ENCODE results near the gene ANKRD53.
"Not testable (repeated sequence)": the region's sequence is repeated elsewhere in the genome, so short reads cannot be mapped to it uniquely, and the experiment has no call there.

Gene ANKRD53

GRCh38 chr2:70994009-70994698 lies 15.7 kb downstream of the ANKRD53 start:
- Histone ChIP-seq H3K4me2 (ENCODE audit: low read length) (peak overlapping the region; percentile 93), H3K9me2 (replicated peaks; ENCODE audit: control insufficient read depth, low read length) (no peaks in the 10 kb centered on the region), H3K36me3 (ENCODE audit: control insufficient read depth, low read length) (peaks cover 37% of the 10 kb centered on the region), H3K27ac (ENCODE audit: low read depth, low read length) (0 out of 2 replicates have a peak overlapping the region, but pooled peaks have one; percentile 31), H3K27me3 (ENCODE audit: control insufficient read depth, low read length) (no peaks in the 10 kb centered on the region), H3K79me2 (ENCODE audit: control insufficient read depth, low read length) (peaks cover 38% of the 10 kb centered on the region), H3K4me1 (ENCODE audit: control insufficient read depth, low read length) (peaks cover 21% of the 10 kb centered on the region), H4K20me1 (ENCODE audit: control insufficient read depth, insufficient read depth, low read depth, low read length) (peaks cover 9% of the 10 kb centered on the region), H3K4me3 (ENCODE audit: low read length) (peak overlapping the region; percentile 91), H3F3A (ENCODE audit: control insufficient read depth, insufficient read depth) (peaks cover 3% of the 10 kb centered on the region; the same call in 1 of the 2 replicates), H3K9me3 (ENCODE audit: control insufficient read depth, insufficient read depth, low read length) (no peaks in the 10 kb centered on the region)
- no peak for TF ChIP-seq EZH2phosphoT487 (IDR thresholded peaks at IDR 0.05; ENCODE audit: borderline replicate concordance, low read length)
- TF ChIP-seq, protein P1, sequence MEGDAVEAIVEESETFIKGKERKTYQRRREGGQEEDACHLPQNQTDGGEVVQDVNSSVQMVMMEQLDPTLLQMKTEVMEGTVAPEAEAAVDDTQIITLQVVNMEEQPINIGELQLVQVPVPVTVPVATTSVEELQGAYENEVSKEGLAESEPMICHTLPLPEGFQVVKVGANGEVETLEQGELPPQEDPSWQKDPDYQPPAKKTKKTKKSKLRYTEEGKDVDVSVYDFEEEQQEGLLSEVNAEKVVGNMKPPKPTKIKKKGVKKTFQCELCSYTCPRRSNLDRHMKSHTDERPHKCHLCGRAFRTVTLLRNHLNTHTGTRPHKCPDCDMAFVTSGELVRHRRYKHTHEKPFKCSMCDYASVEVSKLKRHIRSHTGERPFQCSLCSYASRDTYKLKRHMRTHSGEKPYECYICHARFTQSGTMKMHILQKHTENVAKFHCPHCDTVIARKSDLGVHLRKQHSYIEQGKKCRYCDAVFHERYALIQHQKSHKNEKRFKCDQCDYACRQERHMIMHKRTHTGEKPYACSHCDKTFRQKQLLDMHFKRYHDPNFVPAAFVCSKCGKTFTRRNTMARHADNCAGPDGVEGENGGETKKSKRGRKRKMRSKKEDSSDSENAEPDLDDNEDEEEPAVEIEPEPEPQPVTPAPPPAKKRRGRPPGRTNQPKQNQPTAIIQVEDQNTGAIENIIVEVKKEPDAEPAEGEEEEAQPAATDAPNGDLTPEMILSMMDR (IDR thresholded peaks at IDR 0.05; ENCODE audit: low read depth, low read length, poor library complexity, severe bottlenecking): no peak

- no peaks in the 10 kb centered on the region for H3K27me3 ChIP-seq (ENCODE audit: control insufficient read depth, low read length)
- TF ChIP-seq, protein P1 (IDR thresholded peaks at IDR 0.05; ENCODE audit: low read depth, low read length, poor library complexity, severe bottlenecking): peak; percentile 55
- TF ChIP-seq EZH2phosphoT487 (IDR thresholded peaks at IDR 0.05; ENCODE audit: borderline replicate concordance, low read length): no peak
- H3K36me3 ChIP-seq (ENCODE audit: control insufficient read depth, low read length): peaks cover 30% of the 10 kb centered on the region
- H3K79me2 ChIP-seq (ENCODE audit: control insufficient read depth, low read length): peaks cover 38% of the 10 kb centered on the region
- peaks cover 28% of the 10 kb centered on the region for H3K4me1 ChIP-seq (ENCODE audit: control insufficient read depth, low read length)
- H4K20me1 ChIP-seq (ENCODE audit: control insufficient read depth, insufficient read depth, low read depth, low read length): peaks cover 9% of the 10 kb centered on the region
- no peaks in the 10 kb centered on the region for H3K9me3 ChIP-seq (ENCODE audit: control insufficient read depth, insufficient read depth, low read length)
- H3K4me3 ChIP-seq (ENCODE audit: low read length): peak within 1 kb of the TSS; percentile 91
- no peaks in the 10 kb centered on the region for H3K9me2 ChIP-seq (replicated peaks; ENCODE audit: control insufficient read depth, low read length)
- peak within 1 kb of the TSS; percentile 93 for H3K4me2 ChIP-seq (ENCODE audit: low read length)
- H3K27ac ChIP-seq (ENCODE audit: low read depth, low read length): peak within 1 kb of the TSS; percentile 45
- H3F3A ChIP-seq (ENCODE audit: control insufficient read depth, insufficient read depth): peaks cover 3% of the 10 kb centered on the region; the same call in 1 of the 2 replicates
Observed at GRCh38 chr2:70994699-70995425, 16.4 kb downstream of the ANKRD53 start, which contains the start of gene TEX261. Gene TEX261 (minus strand): TSS chr2:70994873. CDS start chr2:70994757, 116 bp downstream.

DNA sequence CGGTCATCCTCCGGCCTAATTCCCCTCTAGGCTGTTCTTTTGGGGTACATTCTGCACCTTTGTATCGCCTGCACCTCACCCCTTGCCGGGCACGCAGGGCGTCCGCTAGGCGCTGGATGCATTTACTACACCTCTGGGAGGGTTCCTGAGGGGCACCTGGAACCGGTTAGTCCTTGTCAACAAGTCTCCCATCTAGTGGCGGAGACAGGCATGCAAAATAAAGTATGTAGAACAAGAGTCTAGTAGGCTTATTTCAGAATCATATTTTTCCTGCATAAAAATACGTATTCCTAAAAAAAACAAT lies 16.9 kb downstream of the ANKRD53 start:
- Histone ChIP-seq H3K27ac (ENCODE audit: low read depth, low read length) (peak overlapping the region; percentile 45), H3F3A (ENCODE audit: control insufficient read depth, insufficient read depth) (peaks cover 3% of the 10 kb centered on the region; the same call in 1 of the 2 replicates), H3K9me2 (replicated peaks; ENCODE audit: control insufficient read depth, low read length) (no peaks in the 10 kb centered on the region), H3K27me3 (ENCODE audit: control insufficient read depth, low read length) (no peaks in the 10 kb centered on the region), H3K4me1 (ENCODE audit: control insufficient read depth, low read length) (peaks cover 29% of the 10 kb centered on the region), H3K79me2 (ENCODE audit: control insufficient read depth, low read length) (peaks cover 38% of the 10 kb centered on the region), H4K20me1 (ENCODE audit: control insufficient read depth, insufficient read depth, low read depth, low read length) (peaks cover 9% of the 10 kb centered on the region), H3K36me3 (ENCODE audit: control insufficient read depth, low read length) (peaks cover 25% of the 10 kb centered on the region), H3K4me3 (ENCODE audit: low read length) (peak overlapping the region; percentile 91), H3K4me2 (ENCODE audit: low read length) (peak overlapping the region; percentile 89), H3K9me3 (ENCODE audit: control insufficient read depth, insufficient read depth, low read length) (no peaks in the 10 kb centered on the region)
- TF ChIP-seq, protein P1 (IDR thresholded peaks at IDR 0.05; ENCODE audit: low read depth, low read length, poor library complexity, severe bottlenecking): peak; percentile 56
- no peak for TF ChIP-seq EZH2phosphoT487 (IDR thresholded peaks at IDR 0.05; ENCODE audit: borderline replicate concordance, low read length)

DNA sequence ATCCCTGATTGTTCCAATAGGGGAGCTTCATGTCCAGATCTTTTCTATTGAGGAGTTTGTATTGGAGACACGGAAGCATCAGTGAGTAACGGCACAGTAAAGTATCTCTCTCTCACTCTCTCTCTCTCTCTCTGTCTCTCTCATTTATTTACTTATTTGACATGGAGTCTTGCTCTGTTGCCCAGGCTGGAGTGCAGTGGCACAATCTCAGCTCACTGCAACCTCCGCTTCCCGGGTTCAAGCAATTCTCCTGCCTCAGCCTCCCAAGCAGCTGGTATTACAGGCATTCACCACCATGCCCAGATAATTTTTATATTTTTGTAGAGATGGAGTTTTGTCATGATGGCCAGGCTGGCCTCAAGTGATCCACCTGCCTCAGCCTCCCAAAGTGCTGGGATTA lies 20.5 kb downstream of the ANKRD53 start:
- not testable (repeated sequence) for H4K20me1 ChIP-seq (ENCODE audit: control insufficient read depth, insufficient read depth, low read depth, low read length); H3F3A ChIP-seq (ENCODE audit: control insufficient read depth, insufficient read depth); H3K4me3 ChIP-seq (ENCODE audit: low read length); H3K9me3 ChIP-seq (ENCODE audit: control insufficient read depth, insufficient read depth, low read length); H3K27me3 ChIP-seq (ENCODE audit: control insufficient read depth, low read length); H3K36me3 ChIP-seq (ENCODE audit: control insufficient read depth, low read length); H3K27ac ChIP-seq (ENCODE audit: low read depth, low read length); H3K9me2 ChIP-seq (replicated peaks; ENCODE audit: control insufficient read depth, low read length); H3K4me2 ChIP-seq (ENCODE audit: low read length); H3K79me2 ChIP-seq (ENCODE audit: control insufficient read depth, low read length)
- H3K4me1 ChIP-seq (ENCODE audit: control insufficient read depth, low read length): peaks cover 32% of the 10 kb centered on the region

Measured in DOHH2 (cell line).